GM18498 (cell line): ENCODE measurements around the gene PARD3.

ENCODE experiments used
- ATAC-seq: cut with Tn5 transposase; IDR thresholded peaks from one replicate; pipeline ENCODE4 v1.9.1; 2021; ENCODE audit warnings: mild to moderate bottlenecking, moderate library complexity; ENCODE audit not compliant: unreplicated experiment

PARD3 gene

DNA sequence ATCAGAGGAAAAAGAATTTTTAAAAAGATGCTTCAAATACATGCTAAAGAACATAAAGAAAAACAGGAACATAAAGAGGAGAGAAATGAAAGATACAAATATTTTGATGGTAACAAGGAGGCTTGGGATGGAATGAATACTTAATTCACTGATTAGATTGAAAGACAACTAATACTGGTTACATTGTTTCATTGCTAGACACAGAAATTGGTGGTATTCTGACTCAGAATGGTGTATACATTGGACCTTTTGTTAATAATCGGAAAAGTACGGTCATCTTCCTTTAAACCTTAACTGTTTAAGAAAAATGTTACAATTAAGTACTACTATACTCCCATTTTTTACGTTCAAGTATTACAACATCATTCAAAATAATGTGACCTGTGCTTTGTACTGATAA, 567.5 kb downstream of the PARD3 start:
- ATAC-seq: no peak

DNA sequence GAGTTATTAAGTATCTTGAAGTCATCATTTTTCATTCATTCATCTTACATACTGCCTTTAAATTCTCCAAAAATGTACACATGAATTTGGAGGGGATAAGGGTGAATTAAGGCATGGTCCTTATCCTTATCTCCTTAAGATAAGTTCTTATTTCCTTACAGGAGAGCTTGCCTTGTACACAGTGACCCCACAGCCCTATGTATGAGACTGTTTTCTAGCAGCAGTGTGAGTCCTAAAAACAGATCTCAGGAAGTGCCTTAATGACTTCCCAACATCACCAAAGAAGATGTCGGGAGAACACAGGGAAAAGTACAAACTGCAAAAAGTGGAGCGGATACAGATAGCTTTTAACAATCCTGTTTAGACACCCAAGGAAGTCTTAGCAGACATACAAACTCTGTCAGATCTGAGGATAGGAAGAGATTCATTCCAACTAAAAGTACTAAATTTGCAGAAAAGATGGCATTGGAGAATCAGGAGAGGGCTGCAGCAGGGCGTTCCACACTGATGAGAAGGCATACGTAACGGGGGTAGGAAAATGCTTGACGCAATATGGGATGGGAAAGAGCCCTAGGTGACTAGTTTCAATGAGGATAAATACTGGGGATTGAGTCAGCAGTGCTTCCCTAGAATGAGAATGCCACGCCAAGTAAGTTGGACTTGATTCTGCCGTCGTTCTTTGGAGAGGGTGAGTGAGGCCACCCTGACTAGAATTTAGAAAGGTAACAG, 570.2 kb downstream of the PARD3 start:
- no peak for ATAC-seq

DNA sequence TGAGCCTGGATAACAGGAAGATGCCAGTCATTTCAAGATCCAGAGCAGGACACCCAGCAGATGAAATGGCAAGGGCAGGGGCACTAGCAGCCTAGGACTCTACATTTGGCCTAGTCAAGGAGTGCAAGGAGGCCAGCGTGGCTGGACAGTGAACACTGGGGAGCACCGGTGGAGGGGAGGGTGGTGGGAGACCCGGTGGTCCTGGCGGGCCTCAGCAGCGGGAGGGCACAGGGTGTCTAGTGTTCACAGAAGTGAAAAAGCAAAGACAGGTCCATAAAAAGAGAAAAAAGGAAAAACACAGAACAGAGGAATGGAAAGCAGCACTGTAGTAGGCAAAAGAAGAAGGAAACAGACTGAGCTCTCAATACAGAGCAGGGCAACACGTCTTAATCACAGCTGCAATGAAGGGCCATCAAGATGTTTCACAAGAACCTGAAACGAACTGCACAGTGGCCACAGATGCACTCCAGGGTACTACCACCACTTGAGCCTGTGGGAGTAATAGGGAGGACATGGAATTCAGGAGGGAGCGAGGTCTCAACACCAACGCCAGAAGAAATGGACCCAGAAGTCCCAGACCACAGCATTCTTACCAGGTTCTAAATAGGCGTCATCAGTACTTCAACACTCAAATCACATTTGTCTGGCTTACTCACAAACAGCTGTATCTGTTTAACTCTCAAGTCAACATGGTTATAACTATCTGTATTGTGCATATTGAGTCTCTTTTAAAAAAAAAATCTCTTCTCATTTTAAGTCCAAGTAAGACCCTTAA, 573.7 kb downstream of the PARD3 start:
- no peak for ATAC-seq

DNA sequence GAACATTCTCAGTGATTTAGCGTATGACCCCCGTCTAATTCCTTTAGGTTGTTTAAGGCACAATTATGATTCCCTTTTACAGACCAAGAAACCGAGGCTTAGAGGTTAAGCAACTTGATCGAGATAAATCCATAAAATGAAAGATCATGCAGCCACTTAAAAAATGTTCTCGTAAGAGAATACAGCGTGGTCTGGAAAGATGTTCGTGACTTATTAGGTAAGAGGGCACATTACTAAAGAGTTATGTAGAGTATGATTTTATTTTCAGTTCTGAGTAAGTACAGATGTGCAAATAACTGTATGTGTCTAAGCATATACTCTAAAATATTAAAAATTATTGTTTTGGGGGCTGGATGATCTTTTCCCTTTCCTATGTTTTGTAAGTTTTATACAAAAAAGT, 575.1 kb downstream of the PARD3 start:
- ATAC-seq: no peak

DNA sequence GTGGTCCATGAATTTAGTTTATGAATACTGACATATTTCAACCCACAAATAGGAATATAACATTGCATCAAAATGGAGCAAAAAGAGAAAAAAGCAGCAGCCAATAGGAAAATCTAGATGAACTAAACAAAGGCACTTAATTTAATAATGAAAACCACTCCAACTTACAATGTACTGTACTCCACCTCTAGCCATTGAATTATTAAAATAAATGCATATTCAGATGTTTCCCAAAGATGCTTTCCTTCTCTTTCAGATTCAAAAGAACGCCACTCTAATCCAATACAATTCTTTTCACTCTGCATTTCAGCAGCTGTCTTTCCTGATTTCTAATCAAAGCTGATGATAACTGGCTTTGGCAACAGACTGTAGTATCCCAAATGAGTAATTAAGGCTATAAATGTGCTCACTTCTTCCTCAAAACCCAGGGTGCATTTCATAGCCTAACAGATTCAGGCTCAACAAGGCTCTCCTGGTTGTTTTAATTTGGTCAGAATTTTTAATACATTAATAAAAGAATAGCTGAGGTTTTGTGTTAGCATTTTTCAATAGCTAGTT, 577.1 kb downstream of the PARD3 start:
- ATAC-seq: no peak

DNA sequence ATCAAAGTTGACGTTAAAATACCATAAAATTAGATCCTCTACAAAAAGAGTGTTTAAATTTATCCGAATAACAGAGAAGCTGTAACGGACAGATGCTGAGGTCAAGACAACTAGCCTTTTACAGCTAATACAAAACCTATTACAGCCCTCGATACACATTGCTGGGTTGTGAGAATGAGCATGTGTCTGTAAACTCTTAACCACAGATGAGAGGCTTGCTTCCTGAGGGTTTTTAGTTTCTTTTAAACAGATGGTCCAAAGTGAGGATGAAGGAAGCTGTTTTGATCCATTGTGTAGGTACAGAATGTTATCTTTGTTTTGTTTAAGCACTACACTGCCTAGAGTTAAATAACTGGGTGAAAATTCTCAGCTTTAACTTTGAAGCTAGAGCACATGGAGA, 578.2 kb downstream of the PARD3 start:
- ATAC-seq: no peak

DNA sequence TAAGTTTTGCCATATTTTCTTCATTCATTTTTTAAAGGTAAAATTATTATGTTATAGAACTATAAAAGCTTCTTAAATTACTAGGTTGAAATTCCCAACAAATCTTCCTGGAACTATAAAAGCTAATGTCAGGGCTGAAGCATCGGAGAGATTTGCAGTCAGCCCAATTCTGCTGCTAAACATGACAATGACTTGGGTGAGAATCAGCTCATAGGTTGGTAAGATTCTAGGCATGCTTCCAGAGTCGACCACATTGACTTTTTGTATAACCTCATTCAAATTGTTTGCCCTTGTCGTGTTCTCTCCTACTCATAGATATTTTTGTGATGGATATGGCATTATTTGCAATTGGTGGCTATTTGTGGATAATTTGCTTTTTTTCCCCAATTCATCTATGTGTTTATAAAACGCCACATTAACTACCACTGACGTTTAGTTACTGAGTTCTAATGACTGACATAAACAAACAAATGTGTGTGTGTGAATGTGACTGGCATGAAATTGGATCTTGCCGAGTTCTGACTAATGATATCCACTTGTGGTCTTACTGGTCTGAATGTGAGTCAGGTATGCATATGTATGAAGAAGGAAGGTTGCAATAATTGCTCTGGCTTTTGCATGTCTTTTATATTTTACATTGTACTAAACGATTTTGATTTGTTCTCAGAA, 579.8 kb downstream of the PARD3 start:
- ATAC-seq: no peak

DNA sequence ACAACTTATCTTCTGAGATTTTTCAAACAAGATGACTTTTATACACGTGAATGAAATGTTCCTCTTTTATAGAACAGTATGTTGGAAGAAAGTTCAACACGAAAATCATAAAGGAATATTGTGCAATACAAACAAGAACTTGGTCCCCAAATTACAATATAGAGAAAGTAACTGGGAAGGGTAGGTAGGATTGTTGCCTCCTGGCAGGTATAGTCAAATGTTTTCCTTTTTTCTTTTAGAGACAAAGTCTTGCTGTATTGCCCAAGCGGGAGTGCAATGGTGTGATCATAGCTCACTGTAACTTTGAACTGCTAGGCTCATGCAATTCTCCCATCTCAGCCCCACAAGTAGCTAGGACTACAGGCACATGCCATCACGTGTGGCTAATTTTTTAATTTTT, 582.6 kb downstream of the PARD3 start:
- no peak for ATAC-seq

DNA sequence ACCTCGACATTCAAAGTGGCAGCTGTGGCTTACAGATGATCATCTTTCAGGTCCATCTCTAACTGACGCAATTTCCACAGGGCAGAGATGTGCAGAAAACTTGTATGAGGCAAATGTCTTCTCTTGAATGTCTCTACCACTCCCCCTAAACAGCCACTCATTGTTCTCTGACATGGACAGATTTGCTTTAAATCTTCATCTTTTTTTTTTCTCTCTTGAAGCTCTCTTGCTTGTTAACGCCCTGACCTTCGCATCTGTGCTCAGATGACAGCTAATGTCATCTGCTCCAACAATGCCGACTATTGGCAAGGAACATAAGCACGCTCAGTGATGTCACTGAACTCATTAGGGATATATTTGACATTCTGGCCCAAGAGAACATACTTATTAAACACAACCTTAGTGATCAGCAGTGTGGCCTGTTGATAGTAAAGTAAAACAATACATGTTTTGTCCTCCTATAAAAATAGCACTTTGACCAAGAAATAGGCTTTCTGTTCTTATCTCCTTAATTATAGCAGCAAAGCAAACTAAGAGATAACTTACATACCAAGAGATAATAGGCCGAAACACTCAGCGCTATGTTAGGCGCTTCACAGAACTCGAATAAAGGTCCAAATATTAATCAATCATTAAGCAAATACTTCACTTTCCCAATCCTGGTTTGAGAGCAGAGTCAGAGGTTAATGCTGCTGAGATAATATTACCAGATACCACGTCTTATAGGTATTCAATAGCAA, 583.5 kb downstream of the PARD3 start:
- no peak for ATAC-seq

DNA sequence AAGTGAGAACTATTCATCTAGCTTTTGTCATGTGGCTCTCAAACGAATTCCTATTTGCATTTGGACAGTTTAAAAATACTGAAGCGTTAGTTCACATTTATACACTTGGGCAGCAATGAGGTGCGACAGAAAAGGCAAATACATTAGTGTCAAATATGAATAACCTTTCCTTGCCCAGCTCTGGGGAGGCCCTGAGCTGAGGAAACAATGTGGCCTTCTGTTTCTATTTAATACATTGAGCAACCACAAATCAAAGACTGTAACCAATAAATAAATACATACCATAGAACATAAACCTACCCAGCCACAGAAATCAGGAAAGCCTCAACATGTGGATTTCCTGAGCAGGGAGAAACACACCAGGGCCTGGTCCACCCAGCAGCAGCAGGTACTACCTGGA, 585.2 kb downstream of the PARD3 start:
- no peak for ATAC-seq

DNA sequence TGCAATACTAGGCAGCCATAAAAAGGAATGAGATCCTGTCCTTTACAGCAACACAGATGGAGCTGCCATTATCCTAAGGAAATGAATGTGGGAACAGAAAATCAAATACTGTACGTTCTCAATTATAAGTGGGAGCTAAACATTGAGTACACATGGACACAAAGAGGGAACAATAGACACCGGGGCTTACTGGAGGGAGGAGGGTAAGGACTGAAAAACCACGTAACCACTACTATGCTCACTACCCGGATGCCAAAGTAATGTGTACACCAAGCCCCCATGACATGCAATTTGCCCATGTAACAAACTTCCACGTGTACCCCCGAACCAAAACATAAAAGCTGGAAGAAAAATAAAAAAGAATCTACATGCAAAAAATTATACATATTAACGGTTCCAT, 587.0 kb downstream of the PARD3 start:
- no peak for ATAC-seq

DNA sequence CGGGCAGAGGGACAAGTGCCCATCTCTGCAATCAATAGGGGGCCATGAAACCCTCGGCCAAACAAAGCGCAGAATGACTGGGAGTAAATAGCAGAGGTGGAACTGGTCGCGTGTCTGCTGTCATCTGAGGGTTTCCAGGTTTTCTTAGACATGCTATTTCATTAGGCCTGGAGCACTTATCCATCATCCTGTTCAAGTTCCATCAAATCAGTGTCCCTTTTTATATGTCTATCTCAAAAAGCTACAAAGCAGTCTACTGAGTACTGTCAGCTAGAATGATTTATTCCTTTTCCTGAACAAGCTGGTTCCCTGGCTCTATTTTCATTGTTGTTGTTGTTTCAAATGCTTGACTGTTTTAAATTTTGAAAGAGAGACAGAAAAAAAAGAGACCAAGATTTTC, 590.5 kb downstream of the PARD3 start:
- ATAC-seq: no peak

DNA sequence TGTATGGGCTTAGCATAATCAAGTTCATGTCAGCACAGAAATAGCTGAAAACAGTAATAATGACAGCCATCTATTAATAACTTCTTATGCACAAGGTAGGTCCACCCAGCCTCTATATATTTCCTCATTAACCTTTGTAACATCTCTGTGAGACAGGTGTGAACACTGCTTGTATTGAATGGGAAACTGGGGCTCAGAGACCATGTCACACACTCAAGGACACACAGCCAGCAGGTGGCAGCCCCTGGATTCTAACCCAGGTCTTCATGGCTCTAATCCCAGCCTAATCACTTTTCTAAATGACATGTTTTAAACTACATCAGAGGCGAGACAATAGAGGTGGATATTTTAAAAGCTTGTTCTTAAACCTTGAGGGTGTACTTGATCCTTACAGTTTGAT, 591.4 kb downstream of the PARD3 start:
- ATAC-seq: no peak

DNA sequence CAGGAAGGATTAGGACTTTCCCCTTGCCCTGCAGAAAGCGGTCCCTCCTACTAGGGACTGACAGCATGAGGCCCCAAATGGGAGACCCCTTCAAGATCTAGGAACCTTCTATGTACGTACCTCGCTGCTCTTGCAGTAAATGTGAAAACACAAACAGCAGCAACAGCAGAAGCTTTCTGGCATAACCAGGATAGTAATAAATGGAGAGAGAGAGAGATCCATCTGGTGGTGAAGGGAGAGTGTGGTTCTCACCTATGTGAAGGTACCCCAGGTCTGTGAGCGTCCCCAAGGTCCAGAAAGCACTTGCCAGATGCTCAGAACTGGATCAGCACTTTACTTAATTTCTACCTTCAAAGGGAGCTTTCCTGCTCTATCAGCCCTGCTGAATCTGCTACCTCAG, 592.7 kb downstream of the PARD3 start:
- no peak for ATAC-seq

DNA sequence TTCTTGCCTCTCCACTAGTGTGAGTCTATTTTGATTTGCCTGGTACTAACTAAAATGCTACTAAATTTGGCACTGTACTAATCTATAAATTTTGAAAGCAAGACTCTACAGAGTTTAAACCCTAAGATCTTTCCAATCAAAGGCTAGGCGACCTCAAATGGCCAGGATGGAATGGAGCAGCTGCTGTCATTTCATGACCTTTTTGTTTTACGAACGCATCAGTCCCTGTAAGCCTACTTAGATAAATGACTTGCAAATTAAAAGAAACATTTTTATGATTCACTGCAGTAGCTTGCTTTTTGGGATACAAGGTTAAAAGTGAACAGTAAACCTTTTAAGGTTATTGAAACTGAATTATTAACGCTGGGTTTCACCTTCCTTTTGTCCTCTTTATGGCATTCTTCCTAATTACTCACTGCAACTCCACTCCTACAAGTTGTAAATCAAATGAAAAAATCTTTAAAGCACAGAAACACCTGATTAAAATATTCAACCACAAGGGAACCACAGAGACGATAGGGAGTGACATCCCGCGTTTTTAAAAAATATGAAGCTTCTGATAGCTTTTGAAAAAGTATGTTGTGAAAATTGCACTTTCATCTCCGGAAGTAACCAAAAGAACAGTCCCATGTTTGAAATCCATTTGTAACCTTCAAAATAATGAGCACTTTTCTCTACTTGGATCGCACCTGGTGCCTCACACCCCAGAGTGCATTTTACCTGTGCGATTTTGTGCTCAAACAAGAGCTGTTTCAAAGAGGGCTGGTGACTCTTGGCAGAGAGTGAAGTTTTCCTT, 595.1 kb downstream of the PARD3 start:
- no peak for ATAC-seq

DNA sequence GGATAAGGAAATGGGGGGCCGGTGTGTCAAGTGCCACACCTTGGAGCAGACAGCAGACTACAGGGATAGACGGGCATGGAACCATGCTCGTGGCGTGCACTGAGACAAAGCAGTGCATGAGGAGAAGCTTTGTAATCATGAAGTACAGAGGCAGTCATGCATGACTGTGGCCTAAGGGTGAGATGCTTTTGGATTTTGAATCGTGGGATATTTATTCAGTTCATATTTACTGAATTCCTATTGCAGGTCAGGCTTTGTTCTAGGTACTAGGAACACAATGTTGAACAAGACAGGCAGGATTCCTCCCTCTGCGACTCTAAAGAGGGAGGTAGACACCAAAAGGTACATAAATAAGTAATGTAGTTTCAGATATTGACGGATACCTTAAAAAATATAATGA, 597.6 kb downstream of the PARD3 start:
- no peak for ATAC-seq

DNA sequence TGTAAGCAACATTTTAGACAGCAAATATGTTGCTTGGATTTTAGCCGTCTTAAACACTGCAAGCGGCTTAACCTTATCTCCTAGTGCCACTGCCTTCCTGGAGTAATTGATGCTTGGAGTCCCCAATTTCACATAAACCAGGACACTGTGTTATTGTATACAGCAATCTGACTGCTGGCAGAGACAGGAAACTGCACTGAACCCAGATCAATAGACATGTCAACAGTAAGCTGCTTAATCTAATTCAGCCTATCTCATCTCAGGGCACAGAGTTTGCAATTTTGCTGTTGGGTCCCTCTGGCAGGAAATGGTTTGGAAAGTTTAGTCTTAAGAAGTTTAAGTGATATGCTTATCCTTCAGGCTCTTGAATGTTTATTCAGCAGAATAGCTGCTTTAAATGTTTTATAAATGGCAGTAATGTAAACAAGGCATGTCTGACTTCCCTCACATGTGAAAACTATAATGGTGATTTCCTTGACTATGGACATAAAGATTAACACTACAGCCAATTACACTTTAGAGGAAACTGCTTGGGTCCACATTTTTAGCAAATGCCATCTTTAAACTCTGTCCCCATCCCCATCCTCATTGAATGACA, 598.6 kb downstream of the PARD3 start:
- no peak for ATAC-seq

DNA sequence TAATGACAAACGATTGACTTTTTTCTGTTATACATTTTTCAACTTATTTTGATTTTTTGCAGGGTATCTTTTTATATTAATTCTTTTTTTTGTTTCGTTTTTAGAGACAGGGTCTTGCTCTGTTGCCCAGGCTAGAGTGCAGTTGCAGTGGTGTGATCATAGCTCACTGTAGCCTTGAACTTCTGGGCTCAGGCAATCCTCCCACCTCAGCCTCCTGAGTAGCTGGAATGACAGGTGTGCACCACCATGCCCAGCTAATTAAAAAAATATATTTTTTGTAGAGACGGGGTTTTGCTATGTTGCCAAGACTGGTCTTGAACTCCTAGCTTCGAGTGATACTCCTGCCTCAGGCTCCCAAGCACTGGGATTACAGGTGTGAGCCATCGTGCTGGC, 601.3 kb downstream of the PARD3 start:
- no peak for ATAC-seq

DNA sequence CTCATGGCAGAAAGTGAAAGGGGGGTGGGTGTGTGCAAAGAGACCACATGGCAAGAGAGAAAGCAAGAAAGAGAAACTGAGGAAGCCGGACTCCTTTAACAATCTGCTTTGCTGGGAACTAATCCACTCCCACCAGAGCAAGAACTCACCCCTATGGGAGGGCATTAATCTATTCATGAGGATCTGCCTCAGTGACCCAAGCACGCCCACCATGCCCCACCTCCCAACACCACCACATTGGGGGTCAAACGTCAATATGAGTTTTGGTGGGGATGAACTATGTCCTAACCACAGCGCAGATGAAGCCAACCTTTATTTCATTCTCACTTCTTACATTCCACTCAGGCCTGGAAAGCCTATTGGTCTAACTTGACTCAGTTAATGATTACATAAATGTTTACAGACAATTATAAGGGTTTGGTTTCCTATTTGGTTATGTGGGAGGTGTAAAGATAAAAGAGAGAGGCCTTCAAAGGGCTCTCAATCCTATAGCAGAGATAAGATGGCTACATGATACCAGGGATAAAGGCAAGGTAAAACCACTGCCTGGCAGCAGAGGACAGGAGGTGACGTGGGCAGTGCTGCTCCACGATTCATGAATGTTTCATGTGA, 601.8 kb downstream of the PARD3 start:
- ATAC-seq: no peak
